GM13977 (cell line): ENCODE results near the gene PCIF1.
A peak's percentile ranks its signal among the peaks of the same experiment; 100 is the strongest.

Experiments
- DNase-seq: peaks from one replicate; pipeline ENCODE4 v3.0.0; 2012; ENCODE audit warnings: low spot score
- in situ Hi-C: fragments of 300-500 bp; cut with MboI; formaldehyde crosslinking; loops from one replicate; pipeline ENCODE4 v1.12.0; 2022; ENCODE audit warnings: low sequenced_read_pairs, low pct_unique_long_range_greater_than_20kb, mixed read lengths, inconsistent platforms; ENCODE audit not compliant: unreplicated experiment
- TF ChIP-seq, protein P1 (sequence below): IDR thresholded peaks from 2 replicates; pipeline ENCODE4 v1.5.1; 2012; ENCODE audit warnings: mild to moderate bottlenecking, control low read depth; ENCODE audit not compliant: insufficient read depth; ENCODE audit errors: extremely low read depth, missing control alignments

The PCIF1 gene

DNA sequence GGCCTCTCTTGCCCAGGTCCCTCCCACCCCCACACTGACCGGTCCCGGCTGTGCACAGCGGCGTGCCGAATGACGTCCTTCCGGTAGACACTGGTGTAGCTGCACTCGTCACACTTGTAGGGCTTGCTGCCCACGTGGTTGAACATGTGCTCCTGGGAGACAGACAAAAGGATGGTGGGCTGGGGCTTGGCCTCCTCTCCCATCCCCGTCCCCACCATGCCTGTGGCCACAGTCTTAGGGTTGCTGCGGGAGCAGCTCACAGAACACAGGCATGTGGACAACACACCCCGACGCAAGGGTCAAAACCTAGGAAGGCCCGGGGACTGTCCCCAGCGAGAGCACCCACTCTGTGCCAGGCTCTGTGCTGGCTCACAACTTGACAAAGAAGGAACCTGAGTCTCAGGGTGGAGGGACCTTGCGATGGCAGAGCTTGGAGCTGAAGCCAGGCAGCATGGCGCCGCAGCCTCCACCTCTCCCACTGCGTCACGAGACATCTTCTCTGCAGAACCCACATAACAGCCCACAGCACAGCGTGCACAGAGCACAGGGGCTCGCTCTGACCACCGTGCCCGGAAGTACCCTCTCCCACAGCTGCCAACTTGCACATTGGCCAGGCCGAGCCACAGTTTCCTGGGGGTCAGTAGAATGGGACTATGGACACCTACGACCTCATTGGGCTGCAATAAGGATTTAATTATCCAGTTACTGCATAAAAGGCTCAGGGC is 27.7 kb downstream of the PCIF1 start:
- TF ChIP-seq, protein P1, sequence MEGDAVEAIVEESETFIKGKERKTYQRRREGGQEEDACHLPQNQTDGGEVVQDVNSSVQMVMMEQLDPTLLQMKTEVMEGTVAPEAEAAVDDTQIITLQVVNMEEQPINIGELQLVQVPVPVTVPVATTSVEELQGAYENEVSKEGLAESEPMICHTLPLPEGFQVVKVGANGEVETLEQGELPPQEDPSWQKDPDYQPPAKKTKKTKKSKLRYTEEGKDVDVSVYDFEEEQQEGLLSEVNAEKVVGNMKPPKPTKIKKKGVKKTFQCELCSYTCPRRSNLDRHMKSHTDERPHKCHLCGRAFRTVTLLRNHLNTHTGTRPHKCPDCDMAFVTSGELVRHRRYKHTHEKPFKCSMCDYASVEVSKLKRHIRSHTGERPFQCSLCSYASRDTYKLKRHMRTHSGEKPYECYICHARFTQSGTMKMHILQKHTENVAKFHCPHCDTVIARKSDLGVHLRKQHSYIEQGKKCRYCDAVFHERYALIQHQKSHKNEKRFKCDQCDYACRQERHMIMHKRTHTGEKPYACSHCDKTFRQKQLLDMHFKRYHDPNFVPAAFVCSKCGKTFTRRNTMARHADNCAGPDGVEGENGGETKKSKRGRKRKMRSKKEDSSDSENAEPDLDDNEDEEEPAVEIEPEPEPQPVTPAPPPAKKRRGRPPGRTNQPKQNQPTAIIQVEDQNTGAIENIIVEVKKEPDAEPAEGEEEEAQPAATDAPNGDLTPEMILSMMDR, result no peak
- in situ Hi-C loops, result no loop called here
- no peak for DNase-seq

DNA sequence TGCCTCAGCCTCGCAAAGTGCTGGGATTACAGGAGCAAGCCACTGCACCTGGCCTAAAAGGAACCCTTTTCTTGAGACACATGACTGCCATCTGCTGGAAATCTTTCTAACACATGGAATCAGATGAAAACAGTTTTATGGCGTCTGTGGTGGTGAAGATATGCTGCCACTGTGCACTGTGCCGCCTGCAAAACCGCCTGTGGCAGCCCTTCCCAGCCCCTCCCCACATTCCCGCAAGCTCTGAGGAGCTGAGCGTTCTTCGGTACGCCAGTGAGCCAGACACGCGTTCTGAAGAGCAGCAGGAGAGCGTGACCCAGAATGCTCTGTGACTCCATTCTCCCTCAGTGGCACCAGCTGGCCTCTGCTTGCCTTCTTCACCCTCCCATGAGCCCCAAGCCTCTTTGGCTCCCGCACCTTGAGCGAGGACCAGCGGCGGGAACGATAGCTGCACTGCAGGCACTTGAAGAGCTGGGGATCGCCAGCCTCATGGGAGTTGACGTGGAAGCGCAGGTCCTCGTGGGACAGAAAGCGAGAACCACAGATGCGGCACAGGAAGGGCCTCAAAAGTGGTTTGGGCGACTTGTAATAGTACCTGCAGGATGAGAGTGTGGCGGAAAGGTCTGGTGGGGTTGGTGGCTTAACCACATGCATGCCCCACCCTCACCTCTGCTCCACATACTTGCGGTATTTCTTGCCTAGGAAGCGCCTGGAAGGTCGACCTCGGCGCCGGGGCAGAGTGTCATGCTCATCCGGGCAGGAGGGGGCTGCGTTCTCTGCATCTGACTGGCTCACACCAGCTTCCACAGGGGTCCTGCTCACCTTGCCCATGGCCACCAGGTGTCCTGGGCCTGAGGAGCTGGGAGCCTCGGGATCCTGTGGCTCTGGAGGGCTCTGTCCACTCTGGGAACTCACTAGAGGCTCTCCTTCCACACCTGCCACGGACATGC is 28.8 kb downstream of the PCIF1 start:
- in situ Hi-C loops, result no loop called here
- TF ChIP-seq, protein P1, result peak; percentile 36
- DNase-seq, result no peak

DNA sequence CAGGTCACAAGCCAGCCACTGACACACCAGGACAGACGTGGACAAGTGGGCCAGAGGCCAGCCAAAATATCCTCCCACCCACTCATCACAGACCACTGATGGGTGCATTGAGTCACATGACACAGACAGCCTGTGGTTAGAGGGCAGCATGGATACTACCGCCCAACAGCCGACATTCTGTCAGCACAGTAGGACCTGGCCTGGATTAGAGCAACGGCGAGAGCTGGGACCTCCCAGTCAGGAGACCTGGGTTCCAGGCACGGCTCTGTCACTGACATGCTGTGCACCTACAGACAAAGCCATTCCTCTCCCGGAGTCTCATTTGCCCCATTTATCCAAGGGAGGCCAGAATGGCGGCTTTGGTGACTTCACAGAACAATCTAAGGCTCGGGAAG is 29.5 kb downstream of the PCIF1 start:
- no peak for DNase-seq
- TF ChIP-seq, protein P1, result no peak
- in situ Hi-C loops, result no loop called here

DNA sequence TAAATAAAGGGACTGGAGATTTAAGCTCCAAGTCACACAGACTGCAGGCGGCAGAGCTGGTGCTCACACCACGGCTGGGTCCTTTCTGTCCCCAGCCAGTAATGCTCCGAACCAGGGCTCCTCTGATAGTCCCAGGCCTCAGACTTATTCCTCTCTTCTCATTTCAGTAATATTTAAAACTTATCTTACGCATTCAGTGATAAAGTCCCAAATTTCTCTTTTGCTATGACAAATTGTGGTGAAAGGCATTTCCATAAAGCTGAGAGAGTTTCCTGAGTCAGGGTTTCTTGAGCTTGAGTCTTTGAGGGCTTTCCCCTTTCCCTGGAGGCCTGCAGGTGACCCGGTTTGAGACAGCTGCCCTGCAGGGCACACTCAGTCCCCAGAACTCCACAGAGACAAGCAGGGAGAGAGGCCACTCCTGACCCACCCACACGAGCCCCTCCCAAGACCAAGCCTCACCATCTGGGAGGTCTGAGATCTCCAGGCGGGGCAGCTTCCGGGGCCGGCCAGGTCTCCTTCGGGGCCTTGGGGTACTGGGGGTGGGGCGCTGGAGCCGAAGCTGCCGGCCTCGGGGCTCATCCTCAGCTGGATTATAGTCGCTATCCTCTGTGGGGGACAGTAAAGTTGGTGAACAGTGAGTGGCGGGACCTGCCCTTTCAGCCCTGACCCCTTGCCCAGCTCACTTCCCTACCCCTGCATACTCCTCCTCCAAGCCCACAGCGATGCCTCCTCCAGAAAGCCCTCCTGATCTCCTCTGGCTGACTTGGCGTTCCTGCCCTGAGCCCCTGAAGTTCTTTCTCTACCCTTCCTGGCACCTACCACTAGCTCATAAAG is 30.9 kb downstream of the PCIF1 start:
- TF ChIP-seq, protein P1, result no peak
- DNase-seq, result no peak
- in situ Hi-C loops, result no loop called here

DNA sequence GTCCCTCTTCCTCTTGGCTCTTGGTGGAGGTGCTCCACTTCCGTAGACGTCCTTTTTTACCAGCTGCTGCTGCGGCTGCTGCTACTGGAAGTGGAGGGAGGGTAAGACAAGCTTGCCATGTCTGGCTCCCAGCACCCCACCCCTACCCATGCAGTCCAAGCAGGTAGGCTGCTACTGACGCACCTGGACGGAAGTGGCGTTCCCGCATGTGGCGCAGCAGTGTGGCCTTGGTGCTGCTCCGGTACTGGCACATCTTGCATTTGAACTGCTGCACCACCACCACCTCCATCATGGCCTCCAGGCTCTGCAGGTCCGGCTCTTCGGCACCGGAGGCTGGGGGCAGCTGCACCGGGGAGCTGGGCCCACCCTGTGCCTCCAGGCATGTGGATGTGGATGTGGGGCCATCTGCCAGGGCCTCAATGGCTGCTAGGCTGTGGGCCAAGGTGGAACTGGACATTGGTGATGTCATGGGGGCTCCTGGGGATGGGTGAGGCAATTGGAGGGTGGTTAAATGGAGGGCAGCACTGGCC is 33.1 kb downstream of the PCIF1 start:
- no peak for DNase-seq
- TF ChIP-seq, protein P1, result no peak
- in situ Hi-C loops, result no loop called here
